ENCODE data around the gene ALMS1.
A peak's percentile ranks its signal among the peaks of the same experiment; 100 is the strongest.
"Not testable (repeated sequence)": the region's sequence is repeated elsewhere in the genome, so short reads cannot be mapped to it uniquely, and the experiment has no call there.

DNA sequence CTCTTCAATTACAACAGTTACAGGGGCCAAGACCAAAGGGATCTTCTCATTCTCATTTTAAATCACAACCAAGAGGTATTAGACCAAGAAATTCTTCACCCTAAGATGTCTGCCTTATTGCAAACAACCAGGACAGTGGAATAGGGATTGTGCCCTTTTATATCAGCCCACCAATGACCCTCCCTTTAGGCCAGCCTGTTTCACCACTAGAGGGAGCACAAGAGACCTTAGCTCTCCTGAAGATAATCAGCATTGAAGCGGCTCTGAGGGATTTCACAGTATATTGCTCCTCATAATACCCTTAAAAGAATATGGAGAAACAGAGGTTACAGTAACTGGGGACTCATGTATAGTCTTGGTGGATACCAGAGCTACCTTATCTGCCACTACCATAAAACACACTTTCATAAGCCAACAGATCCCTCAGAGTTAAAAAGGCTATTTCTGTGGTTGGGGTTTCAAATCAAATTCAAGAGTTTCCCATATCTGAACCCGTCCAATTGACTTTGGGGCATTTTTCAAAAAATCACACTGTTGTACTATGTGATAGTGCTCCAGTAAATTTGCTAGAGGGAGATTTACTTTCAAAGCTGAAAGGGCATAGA, 245.1 kb downstream of the ALMS1 start:
- TF ChIP-seq, protein P1, sequence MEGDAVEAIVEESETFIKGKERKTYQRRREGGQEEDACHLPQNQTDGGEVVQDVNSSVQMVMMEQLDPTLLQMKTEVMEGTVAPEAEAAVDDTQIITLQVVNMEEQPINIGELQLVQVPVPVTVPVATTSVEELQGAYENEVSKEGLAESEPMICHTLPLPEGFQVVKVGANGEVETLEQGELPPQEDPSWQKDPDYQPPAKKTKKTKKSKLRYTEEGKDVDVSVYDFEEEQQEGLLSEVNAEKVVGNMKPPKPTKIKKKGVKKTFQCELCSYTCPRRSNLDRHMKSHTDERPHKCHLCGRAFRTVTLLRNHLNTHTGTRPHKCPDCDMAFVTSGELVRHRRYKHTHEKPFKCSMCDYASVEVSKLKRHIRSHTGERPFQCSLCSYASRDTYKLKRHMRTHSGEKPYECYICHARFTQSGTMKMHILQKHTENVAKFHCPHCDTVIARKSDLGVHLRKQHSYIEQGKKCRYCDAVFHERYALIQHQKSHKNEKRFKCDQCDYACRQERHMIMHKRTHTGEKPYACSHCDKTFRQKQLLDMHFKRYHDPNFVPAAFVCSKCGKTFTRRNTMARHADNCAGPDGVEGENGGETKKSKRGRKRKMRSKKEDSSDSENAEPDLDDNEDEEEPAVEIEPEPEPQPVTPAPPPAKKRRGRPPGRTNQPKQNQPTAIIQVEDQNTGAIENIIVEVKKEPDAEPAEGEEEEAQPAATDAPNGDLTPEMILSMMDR (IDR thresholded peaks at IDR 0.05) = peak in 1 of 6 experiments; percentile 50
- TF ChIP-seq POLR2A (IDR thresholded peaks at IDR 0.05) = not testable (repeated sequence)

Measured in adrenal gland (tissue), 5 donors.